ENCODE data around the gene HLA-DMA.

HLA-DMA gene

DNA sequence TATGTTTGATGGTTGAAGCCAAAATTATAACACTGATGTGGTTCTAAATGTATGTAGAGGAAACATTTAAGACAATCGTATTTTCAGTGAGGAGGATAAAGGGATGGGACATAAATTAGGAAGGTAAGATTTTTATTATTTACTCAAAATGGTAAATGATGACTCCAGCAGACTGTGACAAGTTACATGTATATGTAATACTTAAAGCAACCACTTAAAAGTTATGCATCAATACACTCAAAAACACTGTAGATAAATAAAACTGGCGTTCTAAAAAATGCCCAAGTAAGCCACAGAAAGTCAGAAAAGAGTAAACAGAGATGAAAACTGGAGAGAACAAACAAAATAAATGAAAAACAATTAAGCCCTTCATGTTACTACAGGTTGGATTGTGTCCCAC is 30.8 kb downstream of the HLA-DMA start:
- Histone ChIP-seq H3K4me3 (ENCODE audit: insufficient read depth, low read length, poor library complexity, severe bottlenecking) (no peak overlapping the region), H3K9me3 (ENCODE audit: insufficient read depth, low read length) (no peaks in the 10 kb centered on the region), H3K27me3 (ENCODE audit: low read length) (no peaks in the 10 kb centered on the region), H3F3A (ENCODE audit: insufficient read depth) (0 out of 2 replicates have a peak, but pooled peaks cover 3% of the 10 kb centered on the region), H3K79me2 (ENCODE audit: insufficient read depth, low read length) (no peaks in the 10 kb centered on the region), H3K36me3 (ENCODE audit: low read length) (no peaks in the 10 kb centered on the region), H2AFZ (ENCODE audit: low read depth, low read length, severe bottlenecking) (peak overlapping the region; percentile 16), H3K9ac (ENCODE audit: low read length) (no peak overlapping the region), H3K4me2 (ENCODE audit: low read depth, low read length, poor library complexity, severe bottlenecking) (peak overlapping the region; percentile 24), H3K9me2 (replicated peaks; ENCODE audit: insufficient read depth, low read length) (no peaks in the 10 kb centered on the region), H3K27ac (ENCODE audit: low read depth, low read length) (0 out of 2 replicates have a peak overlapping the region, but pooled peaks have one; percentile 1), H4K20me1 (ENCODE audit: low read depth, low read length) (no peaks in the 10 kb centered on the region)
- TF ChIP-seq EZH2phosphoT487 (conservative IDR thresholded peaks at IDR 0.05; ENCODE audit: low read length), result no peak

DNA sequence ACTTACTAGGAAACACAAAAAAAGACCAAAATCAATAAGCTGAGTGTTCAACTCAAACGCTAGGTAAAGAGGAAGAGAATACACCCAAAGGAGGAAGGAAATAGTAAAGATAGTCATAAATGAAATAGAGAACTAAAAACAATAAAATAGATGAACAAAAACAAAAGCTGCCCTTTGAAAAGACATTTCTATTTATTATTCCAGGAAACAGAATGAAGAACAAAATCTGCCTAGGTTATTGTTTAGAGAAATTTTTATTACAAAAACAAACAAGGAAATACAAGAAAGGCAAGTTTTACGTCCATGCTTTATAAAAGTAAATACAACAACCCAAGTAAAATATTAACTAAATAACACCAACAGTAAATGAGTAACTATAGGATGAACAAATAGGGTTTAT is 32.2 kb downstream of the HLA-DMA start:
- Histone ChIP-seq H2AFZ (ENCODE audit: low read depth, low read length, severe bottlenecking) (no peak overlapping the region), H4K20me1 (ENCODE audit: low read depth, low read length) (no peaks in the 10 kb centered on the region), H3K9me2 (replicated peaks; ENCODE audit: insufficient read depth, low read length) (no peaks in the 10 kb centered on the region), H3K27ac (ENCODE audit: low read depth, low read length) (no peak overlapping the region), H3K36me3 (ENCODE audit: low read length) (no peaks in the 10 kb centered on the region), H3K79me2 (ENCODE audit: insufficient read depth, low read length) (no peaks in the 10 kb centered on the region), H3K4me2 (ENCODE audit: low read depth, low read length, poor library complexity, severe bottlenecking) (peak overlapping the region; percentile 24), H3K27me3 (ENCODE audit: low read length) (no peaks in the 10 kb centered on the region), H3F3A (ENCODE audit: insufficient read depth) (0 out of 2 replicates have a peak, but pooled peaks cover 3% of the 10 kb centered on the region), H3K4me3 (ENCODE audit: insufficient read depth, low read length, poor library complexity, severe bottlenecking) (no peak overlapping the region), H3K9me3 (ENCODE audit: insufficient read depth, low read length) (no peaks in the 10 kb centered on the region), H3K9ac (ENCODE audit: low read length) (no peak overlapping the region)
- TF ChIP-seq, protein P1, sequence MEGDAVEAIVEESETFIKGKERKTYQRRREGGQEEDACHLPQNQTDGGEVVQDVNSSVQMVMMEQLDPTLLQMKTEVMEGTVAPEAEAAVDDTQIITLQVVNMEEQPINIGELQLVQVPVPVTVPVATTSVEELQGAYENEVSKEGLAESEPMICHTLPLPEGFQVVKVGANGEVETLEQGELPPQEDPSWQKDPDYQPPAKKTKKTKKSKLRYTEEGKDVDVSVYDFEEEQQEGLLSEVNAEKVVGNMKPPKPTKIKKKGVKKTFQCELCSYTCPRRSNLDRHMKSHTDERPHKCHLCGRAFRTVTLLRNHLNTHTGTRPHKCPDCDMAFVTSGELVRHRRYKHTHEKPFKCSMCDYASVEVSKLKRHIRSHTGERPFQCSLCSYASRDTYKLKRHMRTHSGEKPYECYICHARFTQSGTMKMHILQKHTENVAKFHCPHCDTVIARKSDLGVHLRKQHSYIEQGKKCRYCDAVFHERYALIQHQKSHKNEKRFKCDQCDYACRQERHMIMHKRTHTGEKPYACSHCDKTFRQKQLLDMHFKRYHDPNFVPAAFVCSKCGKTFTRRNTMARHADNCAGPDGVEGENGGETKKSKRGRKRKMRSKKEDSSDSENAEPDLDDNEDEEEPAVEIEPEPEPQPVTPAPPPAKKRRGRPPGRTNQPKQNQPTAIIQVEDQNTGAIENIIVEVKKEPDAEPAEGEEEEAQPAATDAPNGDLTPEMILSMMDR (IDR thresholded peaks at IDR 0.05; ENCODE audit: insufficient read depth, low read length, poor library complexity, severe bottlenecking), result no peak
- no peak for TF ChIP-seq EZH2phosphoT487 (conservative IDR thresholded peaks at IDR 0.05; ENCODE audit: low read length)

DNA sequence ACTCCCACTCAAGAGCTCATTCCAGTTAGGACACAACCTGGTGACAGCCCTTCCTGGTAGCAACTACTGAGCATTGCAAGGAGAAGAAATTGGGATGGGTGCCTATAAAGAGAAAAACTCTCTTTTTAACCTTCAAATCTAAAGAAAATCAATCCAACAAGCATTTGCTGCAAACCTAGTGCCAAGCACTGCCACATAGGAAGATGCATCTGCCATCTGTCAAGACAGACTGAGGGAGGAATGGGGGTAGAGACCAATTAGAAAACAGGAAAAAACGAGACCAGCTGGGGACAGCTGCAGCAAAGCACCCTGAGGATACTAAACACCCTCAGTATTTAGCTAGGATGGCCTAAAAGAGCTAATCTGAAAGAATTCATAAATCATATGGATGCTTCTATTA is 39.9 kb downstream of the HLA-DMA start:
- 0 out of 2 replicates have a peak, but pooled peaks cover 4% of the 10 kb centered on the region for H3F3A ChIP-seq (ENCODE audit: insufficient read depth)
- H3K9ac ChIP-seq (ENCODE audit: low read length), result no peak overlapping the region
- no peak overlapping the region for H3K4me3 ChIP-seq (ENCODE audit: insufficient read depth, low read length, poor library complexity, severe bottlenecking)
- no peaks in the 10 kb centered on the region for H3K9me2 ChIP-seq (replicated peaks; ENCODE audit: insufficient read depth, low read length)
- H3K79me2 ChIP-seq (ENCODE audit: insufficient read depth, low read length), result no peaks in the 10 kb centered on the region
- H3K27me3 ChIP-seq (ENCODE audit: low read length), result no peaks in the 10 kb centered on the region
- TF ChIP-seq, protein P1 (IDR thresholded peaks at IDR 0.05; ENCODE audit: insufficient read depth, low read length, poor library complexity, severe bottlenecking), result no peak
- TF ChIP-seq EZH2phosphoT487 (conservative IDR thresholded peaks at IDR 0.05; ENCODE audit: low read length), result no peak
- no peak overlapping the region for H3K27ac ChIP-seq (ENCODE audit: low read depth, low read length)
- H2AFZ ChIP-seq (ENCODE audit: low read depth, low read length, severe bottlenecking), result no peak overlapping the region
- no peaks in the 10 kb centered on the region for H4K20me1 ChIP-seq (ENCODE audit: low read depth, low read length)
- no peaks in the 10 kb centered on the region for H3K9me3 ChIP-seq (ENCODE audit: insufficient read depth, low read length)
- no peaks in the 10 kb centered on the region for H3K36me3 ChIP-seq (ENCODE audit: low read length)
- H3K4me2 ChIP-seq (ENCODE audit: low read depth, low read length, poor library complexity, severe bottlenecking), result no peak overlapping the region

DNA sequence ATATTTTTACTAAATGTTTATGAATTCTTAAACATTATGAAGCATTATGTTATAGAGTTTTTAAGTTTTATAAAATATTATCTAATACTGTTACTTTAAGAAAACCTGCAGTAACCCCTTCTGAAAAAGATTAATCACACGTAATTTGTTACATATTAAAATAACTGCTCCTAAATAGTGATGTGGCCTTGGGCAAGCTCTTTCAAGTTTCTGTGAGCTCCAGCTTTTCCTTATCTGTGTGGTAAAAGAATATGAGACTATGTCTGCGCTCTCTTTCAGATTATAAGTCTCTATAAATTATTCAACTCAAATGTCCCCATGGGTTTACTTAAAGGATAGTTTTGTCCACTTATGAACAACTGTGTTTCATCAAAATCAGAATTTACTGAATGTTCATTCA is 44.0 kb downstream of the HLA-DMA start:
- Histone ChIP-seq H3K27ac (ENCODE audit: low read depth, low read length) (no peak overlapping the region), H4K20me1 (ENCODE audit: low read depth, low read length) (no peaks in the 10 kb centered on the region), H3K4me2 (ENCODE audit: low read depth, low read length, poor library complexity, severe bottlenecking) (no peak overlapping the region), H3K27me3 (ENCODE audit: low read length) (no peaks in the 10 kb centered on the region), H3K79me2 (ENCODE audit: insufficient read depth, low read length) (no peaks in the 10 kb centered on the region), H3K9ac (ENCODE audit: low read length) (no peak overlapping the region), H3F3A (ENCODE audit: insufficient read depth) (0 out of 2 replicates have a peak, but pooled peaks cover 4% of the 10 kb centered on the region), H3K9me2 (replicated peaks; ENCODE audit: insufficient read depth, low read length) (no peaks in the 10 kb centered on the region), H3K4me3 (ENCODE audit: insufficient read depth, low read length, poor library complexity, severe bottlenecking) (no peak overlapping the region), H3K36me3 (ENCODE audit: low read length) (no peaks in the 10 kb centered on the region), H3K9me3 (ENCODE audit: insufficient read depth, low read length) (no peaks in the 10 kb centered on the region), H2AFZ (ENCODE audit: low read depth, low read length, severe bottlenecking) (no peak overlapping the region)
- no peak for TF ChIP-seq EZH2phosphoT487 (conservative IDR thresholded peaks at IDR 0.05; ENCODE audit: low read length)
- TF ChIP-seq, protein P1 (IDR thresholded peaks at IDR 0.05; ENCODE audit: insufficient read depth, low read length, poor library complexity, severe bottlenecking), result no peak

All from SU-DHL-6 (cell line).